HL-60 (cell line): ENCODE results near the gene GUCY2F.

Source experiments
- DNase-seq, 2 experiments: peaks; one replicate each; pipeline ENCODE4 v3.0.0-alpha.2; 2010 to 2020; ENCODE audit warnings: low read depth in 1 of 2, low spot score in 1 of 2
- H3K27ac ChIP-seq: fragments of 250-450 bp; sonication (Bioruptor Pico); replicated peaks from 2 replicates; pipeline ENCODE4 v1.5.1; 2020; ENCODE audit warnings: mild to moderate bottlenecking, moderate library complexity
- H3K27me3 ChIP-seq: fragments of 250-450 bp; sonication (Bioruptor Pico); 2 replicates; pipeline ENCODE4 v1.5.1; 2021; ENCODE audit warnings: mild to moderate bottlenecking, moderate library complexity; ENCODE audit not compliant: insufficient read depth, poor library complexity, severe bottlenecking
- H3K4me3 ChIP-seq: replicated peaks from 2 replicates; pipeline ENCODE4 v1.5.1; 2011; ENCODE audit warnings: mild to moderate bottlenecking, control low read depth, low read length; ENCODE audit not compliant: insufficient read depth
- CTCF ChIP-seq: IDR thresholded peaks from one replicate; pipeline ENCODE4 v1.5.1; 2011; ENCODE audit warnings: low read length, control low read depth, inconsistent platforms; ENCODE audit not compliant: insufficient read depth
- GABPA ChIP-seq: IDR thresholded peaks from 2 replicates; pipeline ENCODE4 v1.6.1; 2012; ENCODE audit warnings: low read depth
- POLR2AphosphoS5 ChIP-seq: IDR thresholded peaks from 2 replicates; pipeline ENCODE4 v1.6.1; 2012; ENCODE audit warnings: low read depth
- REST ChIP-seq: IDR thresholded peaks from 2 replicates; pipeline ENCODE4 v1.6.1; 2012; ENCODE audit warnings: low read depth; ENCODE audit not compliant: insufficient replicate concordance
- SPI1 ChIP-seq: IDR thresholded peaks from 2 replicates; pipeline ENCODE4 v1.6.1; 2012; ENCODE audit warnings: low read depth, mild to moderate bottlenecking, borderline replicate concordance

The GUCY2F gene

DNA sequence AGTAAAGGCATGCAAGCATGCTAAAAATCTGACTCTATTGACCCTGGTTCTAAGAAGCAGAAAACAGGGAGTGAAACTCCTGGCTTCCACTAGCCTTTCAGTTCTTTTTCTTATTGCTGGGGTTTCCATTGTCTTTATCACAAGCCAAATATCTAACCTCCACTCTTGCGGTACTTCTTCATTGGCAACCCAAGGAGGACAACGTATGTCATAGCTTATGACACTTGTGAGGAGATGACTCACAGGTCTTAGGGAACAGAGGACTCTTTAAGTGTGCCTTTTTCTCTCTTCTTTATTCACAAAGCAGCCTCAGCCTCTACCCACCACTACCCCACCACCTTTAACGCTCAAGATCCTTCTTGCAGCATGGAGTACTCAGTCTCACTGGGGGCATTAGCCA is 124.2 kb downstream of the GUCY2F start:
- no peak for DNase-seq
- no peak for TF ChIP-seq REST
- no peak for TF ChIP-seq GABPA
- no peak for TF ChIP-seq CTCF
- TF ChIP-seq SPI1, result no peak
- TF ChIP-seq POLR2AphosphoS5, result no peak
- Histone ChIP-seq H3K27ac (no peak overlapping the region), H3K27me3 (no peaks in the 10 kb centered on the region), H3K4me3 (no peak overlapping the region)

DNA sequence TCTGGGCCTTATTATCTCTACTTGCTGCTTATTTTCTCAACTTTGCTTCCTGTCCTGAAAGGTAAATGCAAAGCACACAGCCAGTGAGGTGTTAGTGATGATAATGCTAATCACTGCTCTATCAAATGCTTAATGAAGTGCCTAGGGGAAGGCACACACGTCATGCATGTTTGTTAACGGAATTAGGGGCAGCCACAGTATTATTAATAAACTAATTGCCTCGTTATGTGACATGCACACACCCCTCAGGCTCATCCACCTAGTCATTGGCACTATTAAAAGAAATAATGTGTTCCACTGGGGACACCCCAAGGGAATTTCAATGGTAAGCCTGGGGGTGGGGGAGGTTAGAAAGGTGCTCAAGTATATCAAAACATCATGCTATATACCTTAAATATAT is 125.2 kb downstream of the GUCY2F start:
- TF ChIP-seq CTCF (no peak), REST (no peak)
- H3K4me3 ChIP-seq, result no peak overlapping the region
- no peak for DNase-seq
- no peak overlapping the region for H3K27ac ChIP-seq
- no peaks in the 10 kb centered on the region for H3K27me3 ChIP-seq

GRCh38 chrX:109352066-109352588 is 129.8 kb downstream of the GUCY2F start:
- H3K27ac ChIP-seq, result peak overlapping the region; percentile 43
- H3K27me3 ChIP-seq, result no peaks in the 10 kb centered on the region
- no peak overlapping the region for H3K4me3 ChIP-seq
- peak in 1 of 2 experiments; percentile 75 for DNase-seq
- TF ChIP-seq SPI1 (peak; percentile 74; the same call in 1 of the 2 replicates), REST (no peak), CTCF (no peak)
